ENCODE data around the gene CACTIN.
A peak's percentile ranks its signal among the peaks of the same experiment; 100 is the strongest.

CACTIN gene

GRCh38 chr19:3609779-3610719, 16.5 kb downstream of the CACTIN start:
- DNase-seq (ENCODE audit: low read depth): no peak

DNA sequence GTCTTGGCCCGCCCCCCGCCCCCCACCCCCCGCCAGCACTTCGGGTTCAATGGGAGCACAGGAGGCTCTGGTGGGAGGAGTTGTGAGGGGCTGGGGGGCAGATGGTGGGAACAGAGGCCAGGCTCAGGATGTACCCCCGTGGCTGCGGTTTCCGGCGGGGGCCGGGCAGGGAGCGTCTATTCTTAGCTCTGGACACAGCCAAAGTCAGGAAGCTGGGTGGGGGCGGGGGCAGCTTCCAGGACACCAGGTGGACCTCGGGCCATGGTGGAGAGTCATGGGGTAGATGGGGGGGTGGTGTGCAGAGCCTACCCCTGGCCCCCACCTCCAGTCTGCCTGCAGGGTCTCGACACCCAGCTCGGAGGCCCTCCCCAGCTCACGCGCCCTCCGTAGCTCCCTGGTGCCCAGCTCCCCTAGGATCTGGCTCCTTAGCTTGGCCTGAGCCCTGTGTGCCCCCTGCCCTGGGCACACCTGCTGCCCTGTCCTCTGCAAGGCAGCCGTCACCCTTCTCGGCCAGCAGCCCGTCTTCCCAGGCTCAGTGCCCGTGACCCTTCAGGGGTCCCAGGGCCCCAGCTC, 17.8 kb downstream of the CACTIN start:
- DNase-seq (ENCODE audit: low read depth): no peak

DNA sequence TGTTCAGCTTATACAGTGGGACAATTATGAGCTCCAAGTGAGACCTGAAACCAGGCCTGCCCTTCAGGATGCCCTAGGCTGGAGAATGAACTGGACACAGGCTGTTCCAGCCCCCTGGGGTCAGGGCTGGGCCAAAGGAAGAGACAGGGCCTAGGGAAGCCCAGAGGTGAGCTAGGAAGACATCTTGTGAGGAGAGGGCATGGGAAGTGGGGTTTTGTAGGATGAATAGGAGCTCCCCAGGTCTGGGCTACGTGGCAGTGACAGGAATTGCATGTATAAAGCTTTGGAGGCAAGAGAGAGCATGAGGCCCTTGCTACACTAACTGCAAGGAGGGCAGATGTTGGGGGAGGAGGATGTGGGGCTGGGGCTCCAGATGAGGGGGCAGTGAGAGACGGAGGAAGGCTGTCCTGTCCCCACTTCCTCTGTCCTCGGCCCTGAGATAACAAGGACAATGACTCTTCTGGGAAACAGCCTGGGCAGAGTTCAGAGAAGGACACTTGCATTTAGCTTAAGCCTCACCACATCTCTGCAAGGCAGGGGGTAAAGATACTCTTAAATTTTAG, 18.4 kb downstream of the CACTIN start:
- no peak for DNase-seq (ENCODE audit: low read depth)

DNA sequence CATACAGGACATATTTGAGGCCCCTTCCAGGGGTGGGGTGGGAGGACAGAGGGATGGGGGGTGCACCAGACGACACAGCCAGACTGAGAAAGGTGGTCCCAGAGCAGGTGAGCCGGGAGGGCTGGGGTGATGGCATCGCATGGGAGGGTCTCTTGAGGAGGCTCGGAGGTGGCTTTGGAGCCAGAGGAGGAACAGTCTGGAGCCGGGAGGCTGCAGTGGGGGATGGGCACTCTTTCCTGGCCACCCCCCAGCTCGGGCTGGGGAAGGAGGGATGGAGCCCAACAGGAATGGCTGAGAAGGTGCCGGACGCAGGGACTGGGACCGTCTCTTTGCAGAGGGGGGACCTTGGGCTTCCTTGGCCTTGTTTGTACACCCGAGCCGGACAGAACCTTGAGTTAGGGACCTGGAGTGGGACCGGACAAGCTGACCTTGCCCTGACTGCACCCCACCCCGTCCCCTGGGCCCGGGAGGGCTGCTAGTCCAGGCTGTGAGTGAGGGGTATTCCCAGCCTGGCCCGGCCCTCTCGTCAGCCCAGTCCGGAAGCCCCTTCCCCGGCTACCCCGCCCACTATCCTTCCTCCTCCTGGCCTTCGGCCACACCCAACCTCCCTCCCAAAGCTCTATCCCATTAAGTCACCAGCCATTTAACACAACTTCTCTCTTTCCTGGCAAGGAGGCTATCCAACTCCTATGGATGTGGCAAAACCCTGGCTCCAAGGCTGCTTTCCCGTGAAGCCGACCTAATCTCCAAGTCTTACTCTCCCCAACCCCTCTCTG, 19.1 kb downstream of the CACTIN start:
- peak; percentile 34 for DNase-seq (ENCODE audit: low read depth)

GRCh38 chr19:3606690-3607289, 19.8 kb downstream of the CACTIN start, which contains the start of gene TBXA2R:
TBXA2R (minus strand) TSS chr19:3606875; CDS start chr19:3600634, 6,241 bp downstream.
- DNase-seq (ENCODE audit: low read depth): peak; percentile 75

GRCh38 chr19:3606174-3606689, 20.4 kb downstream of the CACTIN start:
- DNase-seq (ENCODE audit: low read depth): peak; percentile 31

- no peak for DNase-seq (ENCODE audit: low read depth)
These were observed 20.8 kb downstream of the CACTIN start for GRCh38 chr19:3605770-3606169.

DNA sequence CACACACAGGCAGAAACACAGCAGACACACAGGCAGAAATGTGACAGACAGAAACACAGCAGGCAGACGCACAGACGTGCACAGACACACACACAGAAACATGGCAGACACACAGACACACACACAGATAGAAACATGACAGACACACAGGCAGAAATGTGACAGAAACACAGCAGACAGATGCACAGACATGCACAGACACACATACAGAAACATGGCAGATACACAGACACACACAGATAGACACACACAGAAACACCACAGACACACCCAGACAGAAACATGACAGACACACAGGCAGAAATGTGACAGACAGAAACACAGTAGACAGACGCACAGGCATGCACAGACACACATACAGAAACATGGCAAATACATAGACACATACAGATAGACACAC, 21.2 kb downstream of the CACTIN start:
- no peak for DNase-seq (ENCODE audit: low read depth)

DNA sequence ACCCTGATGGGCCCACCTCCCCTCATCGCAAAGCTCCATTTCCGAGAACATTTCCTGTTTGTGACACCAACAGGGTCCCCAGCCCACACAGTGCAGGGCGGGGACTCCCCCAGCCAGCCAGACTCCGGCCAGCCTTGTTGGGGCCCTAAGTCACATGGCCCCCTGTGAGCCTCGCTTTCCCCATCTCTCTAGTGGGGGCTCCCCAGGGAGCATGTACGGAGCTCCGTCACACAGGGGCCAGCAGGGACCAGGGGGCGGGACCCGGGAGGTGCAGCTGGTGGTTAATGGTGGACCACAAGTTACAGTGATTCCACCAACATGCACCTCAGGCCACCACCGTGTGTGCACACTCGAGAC, 21.6 kb downstream of the CACTIN start:
- DNase-seq (ENCODE audit: low read depth): no peak

DNA sequence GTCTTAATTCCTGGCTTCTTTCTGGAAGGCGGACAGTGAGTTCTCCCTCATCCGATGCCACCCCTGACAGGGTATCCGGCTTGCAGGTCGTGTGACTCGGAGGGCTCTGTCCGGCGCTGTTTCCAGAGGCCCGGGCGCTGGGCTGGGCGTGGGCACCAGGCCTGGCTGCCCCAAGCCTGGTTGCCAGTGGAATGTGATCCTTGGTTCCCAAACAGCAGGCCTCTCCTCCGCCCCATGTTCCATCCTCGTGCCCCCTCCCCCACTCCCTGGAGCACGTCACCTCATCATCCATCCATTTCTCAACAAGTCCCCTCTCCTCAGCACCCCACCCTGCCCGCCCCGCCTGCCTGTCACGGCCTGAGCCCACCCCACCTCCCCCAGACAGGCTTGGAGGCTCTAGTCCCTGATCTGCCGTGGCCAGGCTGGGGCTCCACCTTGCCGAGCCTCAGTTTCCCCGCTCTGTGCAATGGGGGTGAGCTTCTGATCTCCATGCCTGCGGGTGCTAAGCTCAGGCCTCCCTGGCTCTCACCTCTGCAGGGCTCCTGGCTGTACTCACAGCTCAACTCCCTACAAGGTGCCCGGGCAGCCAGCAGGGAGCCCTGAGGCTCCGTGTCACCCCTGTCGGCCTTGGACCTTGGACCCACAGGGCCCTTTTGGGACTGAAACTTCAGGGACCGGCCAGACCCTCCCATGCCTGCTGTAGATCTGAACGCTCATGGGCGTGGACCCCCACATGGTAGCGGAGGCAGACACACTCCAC, 22.2 kb downstream of the CACTIN start:
- no peak for DNase-seq (ENCODE audit: low read depth)

GRCh38 chr19:3603121-3603811, 23.3 kb downstream of the CACTIN start:
- DNase-seq (ENCODE audit: low read depth): peak; percentile 20

GRCh38 chr19:3601021-3601420, 25.6 kb downstream of the CACTIN start:
- no peak for DNase-seq (ENCODE audit: low read depth)

DNA sequence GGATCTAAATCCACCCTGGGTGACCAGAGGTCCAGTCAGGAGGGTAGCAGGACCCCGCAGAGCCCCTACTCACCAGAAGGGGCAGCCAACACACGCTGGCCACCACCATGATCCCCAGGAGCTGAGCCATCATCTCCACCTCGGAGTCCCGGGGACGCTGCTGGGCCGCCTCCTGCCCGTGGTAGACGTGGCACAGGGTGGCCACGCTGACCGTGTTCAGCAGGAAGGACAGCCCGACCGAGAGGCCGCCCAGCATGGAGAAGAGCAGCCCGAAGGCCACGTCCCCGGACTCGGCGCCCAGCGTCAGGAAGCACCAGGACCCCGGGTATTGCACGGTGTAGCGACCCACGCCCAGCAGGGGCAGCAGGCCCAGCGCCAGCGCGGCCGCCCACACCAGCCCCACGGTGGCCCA, 26.8 kb downstream of the CACTIN start:
- DNase-seq (ENCODE audit: low read depth): no peak

DNA sequence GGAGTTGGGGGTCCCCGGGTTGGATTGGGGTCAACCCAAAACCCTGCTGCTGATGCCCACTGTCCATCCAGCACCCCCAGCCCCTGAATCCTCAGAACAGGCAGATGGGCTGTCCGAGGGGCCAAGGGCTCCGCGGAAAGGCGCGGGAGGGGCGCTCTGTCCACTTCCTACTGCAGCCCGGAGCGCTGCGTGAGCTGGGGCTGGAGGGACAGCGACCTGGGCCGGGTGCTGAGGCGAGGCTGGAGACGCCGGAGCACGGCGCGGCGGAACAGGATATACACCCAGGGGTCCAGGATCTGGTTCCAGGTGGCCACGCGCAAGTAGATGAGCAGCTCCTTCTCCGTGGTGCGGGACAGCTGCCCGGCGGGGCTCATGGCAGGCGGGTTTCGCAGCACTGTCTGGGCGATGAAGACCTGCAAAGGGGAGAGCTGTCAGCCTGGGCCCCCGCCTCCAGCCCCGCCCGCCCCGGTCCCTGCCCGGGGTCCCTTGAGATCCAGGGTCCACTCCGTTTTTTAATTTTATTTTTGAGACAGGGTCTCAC, 31.0 kb downstream of the CACTIN start:
- no peak for DNase-seq (ENCODE audit: low read depth)

DNA sequence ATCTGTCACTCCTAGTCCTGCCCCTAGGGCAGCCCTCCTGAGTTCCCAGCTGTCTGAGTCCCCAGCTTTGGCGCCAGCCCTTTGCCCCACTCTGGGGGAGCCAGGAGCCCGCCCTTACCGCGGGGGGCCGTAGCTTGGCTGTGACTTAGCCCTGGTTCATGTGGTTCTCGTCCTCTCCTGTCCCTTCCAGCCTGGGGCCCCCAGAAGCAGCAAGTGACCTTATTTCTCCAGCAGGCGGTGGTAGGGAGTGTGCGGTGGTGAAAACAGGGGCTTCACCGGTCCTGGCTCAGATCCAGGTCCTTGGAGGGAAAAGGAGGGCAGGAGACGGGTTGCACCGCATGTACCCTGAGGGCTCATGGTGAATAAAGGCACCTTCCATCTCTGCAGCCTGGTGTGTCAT, 33.4 kb downstream of the CACTIN start:
- no peak for DNase-seq (ENCODE audit: low read depth)

DNA sequence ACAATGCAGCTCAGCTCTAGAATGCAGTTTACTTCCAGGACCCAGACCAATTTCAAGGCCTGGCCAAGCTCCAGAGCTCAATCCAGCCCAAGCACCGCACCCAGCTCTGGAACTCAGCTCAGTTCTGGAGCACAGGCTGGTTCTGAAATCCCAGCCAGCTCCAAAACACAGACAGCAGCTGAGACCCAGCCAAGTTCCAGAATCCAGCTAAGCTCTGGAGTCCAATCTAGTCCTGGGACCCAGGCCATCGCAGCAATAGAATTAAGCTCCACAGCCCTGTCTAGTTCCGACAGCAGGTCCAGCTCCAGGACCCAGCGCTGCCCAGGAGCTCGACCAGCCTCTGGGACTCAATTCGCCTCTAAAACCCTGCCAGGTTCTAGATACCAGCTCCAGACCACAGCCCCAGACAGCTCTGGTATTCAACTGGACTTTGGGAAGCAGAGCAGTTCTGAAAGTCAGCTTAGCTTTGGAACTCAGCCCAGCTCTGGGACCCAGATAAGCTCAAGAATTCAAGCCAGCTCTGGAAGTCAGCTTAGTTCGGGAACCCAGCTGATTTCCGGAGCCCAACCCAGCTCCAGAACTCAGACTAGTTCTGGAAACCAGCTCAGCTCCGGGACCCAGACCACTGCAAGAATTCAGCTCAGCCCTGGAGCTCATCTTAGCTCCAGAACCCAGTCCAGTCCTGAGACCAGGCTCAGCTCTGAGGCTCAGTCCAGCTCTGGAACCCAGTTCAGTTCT, 34.5 kb downstream of the CACTIN start:
- DNase-seq (ENCODE audit: low read depth): no peak

DNA sequence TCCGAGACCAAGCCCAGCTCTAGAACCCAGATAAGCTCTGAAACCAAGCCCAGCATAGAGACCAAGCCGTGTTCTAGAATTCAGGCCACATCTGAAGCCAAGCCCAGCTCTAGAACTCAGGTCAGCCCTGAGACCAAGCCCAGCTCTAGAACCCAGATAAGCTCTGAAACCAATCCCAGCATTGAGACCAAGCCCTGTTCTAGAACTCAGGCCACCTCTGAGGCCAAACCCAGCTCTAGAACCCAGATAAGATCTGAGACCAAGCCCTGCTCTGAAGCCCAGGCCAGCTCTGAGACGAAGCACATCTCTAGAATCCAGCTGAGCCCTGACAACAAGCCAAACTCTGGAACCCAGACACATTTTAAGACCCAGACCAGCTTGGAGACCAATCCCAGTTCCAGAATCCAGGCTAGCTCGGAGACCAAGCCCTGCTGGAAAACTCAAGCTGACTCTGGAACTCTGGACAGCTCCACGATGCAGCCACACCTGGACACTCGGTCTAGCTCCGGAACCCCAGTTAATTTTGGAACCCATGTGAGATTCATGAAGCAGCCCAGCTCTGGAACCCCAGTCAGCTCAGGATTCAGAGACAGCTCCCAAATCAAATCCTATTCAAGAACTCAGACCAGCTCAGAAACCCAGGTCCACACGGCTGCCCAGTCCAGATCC, 35.5 kb downstream of the CACTIN start:
- no peak for DNase-seq (ENCODE audit: low read depth)

DNA sequence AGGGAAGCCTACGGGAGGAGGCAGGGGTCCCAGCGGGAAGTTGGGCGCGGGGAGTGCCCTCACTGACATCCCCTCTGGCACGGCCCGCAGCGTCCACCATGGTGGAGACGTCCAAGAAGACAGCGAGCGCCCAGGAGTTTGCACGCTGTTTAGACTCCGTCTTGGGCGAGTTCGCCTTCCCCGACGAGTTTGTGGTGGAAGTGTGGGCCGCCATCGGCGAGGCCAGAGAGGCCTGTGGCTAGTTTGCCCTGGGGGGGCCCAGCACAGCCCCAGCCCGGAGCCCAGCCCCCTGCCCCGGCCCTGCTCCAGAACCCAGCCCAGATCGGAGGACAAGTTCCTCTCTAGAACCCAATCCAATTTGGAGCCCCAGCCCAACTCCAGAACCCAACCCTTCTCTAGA, 36.6 kb downstream of the CACTIN start:
- DNase-seq (ENCODE audit: low read depth): no peak

GRCh38 chr19:3589439-3589838, 37.2 kb downstream of the CACTIN start:
- DNase-seq (ENCODE audit: low read depth): no peak
